Tongue (tissue), 2 donors: ENCODE measurements around the gene IFNAR2. TPM values are rescaled to one million over a fixed set of nuclear protein-coding genes. Genes with fewer than 3 reads are reported as not detected.
A peak's percentile ranks its signal among the peaks of the same experiment; 100 is the strongest.

Source experiments
- DNase-seq: peaks from one replicate; pipeline ENCODE4 v3.0.0-alpha.2; 2015
- total RNA-seq: library from RNA; depleted of rRNA; stranded (reverse); fragments of >200 nt; gene quantifications from one replicate; pipeline ENCODE4 v1.2.3, GENCODE V29; 2014

The IFNAR2 gene
- 10.4 TPM for total RNA-seq

DNA sequence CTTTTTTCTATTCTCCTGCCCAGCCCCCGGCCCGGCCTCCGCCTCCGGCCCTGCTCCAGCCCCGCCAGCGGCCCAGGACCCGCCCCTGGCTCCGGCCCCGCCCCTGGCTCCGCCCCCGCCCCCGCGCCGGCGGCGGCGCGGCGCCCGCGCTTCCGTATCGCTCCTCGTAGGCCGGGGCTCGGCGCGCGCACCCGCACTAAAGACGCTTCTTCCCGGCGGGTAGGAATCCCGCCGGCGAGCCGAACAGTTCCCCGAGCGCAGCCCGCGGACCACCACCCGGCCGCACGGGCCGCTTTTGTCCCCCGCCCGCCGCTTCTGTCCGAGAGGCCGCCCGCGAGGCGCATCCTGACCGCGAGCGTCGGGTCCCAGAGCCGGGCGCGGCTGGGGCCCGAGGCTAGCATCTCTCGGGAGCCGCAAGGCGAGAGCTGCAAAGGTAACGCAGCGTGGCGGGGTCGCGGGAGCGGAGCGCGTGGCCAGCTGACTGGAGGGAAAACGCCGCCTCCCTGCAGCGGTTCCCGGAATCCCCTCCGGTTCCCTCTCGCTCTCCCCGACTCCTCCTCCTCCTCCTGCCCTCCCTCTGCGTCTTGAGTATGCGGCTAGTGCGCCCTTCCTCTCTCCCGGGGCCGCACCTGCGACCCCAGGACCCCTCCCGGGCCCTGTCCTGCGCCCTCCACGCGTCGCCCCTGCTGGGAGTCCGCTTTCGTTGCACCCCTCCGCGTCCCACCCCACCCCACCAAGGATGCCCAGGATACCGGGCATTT lies at the start of gene IFNAR2:
Gene IFNAR2, plus strand, starts transcription at position 155 of the 761 bp plus-strand sequence. CDS start 11,985 bp downstream, outside the sequence.
- peak; percentile 85 for DNase-seq

DNA sequence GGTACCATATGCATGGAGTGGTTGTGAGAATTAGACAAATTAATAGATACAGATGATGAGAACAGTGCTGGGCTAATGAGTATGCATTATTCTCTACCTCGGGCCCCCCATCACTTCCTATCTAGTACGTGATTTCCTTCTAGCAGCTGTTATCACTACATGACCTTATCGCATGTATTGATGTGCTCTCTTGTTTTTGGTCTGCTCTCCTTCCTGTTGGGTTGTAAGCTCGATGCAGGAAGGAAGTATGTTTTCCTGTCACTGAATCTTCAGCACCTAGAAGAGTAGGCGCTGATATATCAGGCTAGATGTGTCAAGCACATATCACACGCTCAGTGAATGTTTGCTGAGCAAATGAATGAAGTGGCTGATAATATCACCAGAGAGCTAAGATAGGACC lies 43.9 kb upstream of the IFNAR2 start:
- DNase-seq = no peak

DNA sequence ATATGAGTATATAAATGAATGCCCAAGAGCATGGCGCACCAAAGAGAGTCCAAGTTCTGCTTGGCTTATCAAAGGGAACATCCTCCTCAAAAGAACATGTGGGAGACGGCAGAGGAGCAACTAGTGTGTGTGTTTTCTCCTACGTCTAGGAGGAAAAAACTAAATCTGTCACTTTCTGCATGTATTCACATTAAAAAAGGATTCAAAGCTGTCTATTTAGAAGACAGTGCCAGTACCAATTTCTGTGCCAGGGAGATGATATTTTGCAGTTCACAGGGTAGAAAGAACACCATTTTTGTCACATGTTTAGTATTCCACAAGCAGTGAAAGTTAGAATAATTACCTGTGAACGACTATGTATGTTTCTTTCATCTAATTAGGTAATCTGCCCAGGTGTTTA lies 42.5 kb upstream of the IFNAR2 start:
- no peak for DNase-seq

DNA sequence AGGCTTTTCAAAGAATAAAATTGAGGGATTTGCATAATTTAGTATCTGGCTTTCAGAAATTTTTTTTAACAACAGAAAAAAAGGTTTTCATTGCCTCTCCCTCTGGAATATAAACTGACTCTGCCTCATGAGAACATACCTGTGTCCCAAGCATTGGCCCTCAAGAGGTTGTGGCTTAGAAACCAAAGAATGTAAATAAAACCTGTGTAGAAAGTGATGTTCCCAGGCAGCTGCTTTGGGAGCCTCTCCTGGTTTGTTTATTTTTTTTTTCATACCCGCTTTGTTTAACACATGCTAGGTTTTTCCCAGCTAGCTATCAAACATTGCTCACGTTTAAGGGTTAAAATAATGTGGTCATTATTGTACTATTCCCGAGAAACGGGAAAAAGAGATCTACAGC lies 40.5 kb upstream of the IFNAR2 start:
- DNase-seq = no peak

DNA sequence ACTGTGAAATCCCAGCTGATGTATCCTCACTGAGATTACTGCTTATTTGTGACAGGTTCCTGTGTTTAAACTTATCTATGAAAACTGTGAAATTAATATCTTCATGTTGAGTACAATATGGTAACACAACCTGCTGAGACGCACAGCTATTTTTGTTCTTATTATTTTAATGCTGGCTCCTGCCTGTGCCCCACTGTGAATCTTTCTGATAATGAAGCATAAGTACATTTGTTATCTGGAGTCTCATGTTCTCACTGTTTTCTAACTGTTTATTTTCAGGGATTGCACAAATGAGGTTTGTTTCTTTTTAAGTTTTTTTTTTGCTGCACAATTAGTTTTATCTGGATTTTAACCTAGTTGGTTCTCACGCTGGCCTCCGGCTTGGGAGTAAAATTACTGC lies 39.9 kb upstream of the IFNAR2 start:
- DNase-seq = no peak

DNA sequence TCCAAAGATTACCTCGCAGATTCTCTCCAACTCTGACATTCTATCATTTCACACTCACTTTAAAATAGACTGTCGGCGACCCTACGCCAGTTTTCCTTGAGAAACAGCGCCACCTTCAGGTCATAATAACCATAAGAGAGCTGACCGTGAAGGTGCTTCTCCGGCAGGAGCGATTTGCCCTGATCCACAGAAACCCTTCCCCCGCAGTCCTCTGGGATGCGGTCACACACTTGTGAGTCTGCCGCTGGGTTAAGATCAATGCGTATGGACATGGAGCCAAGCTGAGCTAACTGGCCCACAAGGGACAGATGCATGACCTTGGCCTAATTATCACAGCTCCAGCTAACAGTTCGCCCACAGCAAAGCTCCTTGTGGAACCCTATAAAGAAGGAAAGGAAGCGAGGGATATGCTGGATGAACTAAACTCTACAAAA lies 32.8 kb upstream of the IFNAR2 start:
- peak; percentile 91 for DNase-seq

DNA sequence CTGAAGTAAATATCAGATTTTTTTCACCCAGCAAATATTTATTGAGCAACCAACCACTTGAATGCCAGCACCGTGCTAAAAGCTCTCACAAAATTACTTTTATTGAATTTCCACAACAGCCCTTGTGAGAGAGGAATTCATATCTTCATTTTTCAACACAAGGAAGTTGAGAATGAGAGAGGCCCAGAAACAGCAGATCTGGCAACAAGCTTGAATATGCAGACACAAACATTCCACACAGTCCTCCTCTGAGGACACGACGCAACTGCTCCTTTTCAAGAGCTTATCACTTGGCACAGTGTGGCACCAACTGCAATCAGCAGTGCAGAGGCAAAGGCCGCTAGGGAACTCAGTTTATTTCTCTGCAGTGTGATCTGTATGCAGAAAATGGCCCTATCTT lies 32.2 kb upstream of the IFNAR2 start:
- DNase-seq = peak; percentile 64

DNA sequence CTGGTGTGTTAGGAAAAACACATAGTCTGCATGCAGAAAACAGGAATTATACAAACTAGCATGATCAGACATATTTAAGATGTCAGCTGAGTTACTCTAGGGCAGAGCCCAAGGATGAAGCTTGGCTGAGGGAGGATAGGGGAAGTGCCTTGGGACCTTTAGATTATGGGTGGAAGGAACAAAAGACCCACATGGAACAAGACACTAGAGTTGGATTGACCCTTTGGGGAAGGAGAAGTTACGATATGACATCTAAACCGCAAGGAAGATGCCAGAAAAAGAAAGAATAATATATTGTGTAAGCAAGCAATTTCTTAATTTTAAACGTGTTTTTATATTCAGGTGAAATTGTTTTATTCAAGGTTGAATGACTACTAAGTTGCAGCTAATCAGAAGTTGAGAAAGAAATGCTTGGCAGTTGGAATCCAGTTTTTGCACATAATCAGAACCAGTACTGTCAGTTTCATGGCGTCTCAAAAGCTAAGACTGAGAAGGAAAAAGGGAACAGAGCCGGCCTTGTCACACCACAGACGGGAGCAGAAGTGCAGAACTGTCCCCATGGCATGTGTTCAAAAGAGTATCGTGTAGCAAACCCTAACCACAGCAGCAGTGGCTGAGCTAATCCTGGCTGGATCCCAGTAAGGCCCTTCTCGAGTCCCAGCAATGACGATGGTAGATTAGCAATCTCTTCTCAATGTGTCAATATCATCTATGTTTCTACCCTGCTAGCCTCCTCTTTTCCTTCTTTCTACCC lies 31.2 kb upstream of the IFNAR2 start:
- peak; percentile 88 for DNase-seq

DNA sequence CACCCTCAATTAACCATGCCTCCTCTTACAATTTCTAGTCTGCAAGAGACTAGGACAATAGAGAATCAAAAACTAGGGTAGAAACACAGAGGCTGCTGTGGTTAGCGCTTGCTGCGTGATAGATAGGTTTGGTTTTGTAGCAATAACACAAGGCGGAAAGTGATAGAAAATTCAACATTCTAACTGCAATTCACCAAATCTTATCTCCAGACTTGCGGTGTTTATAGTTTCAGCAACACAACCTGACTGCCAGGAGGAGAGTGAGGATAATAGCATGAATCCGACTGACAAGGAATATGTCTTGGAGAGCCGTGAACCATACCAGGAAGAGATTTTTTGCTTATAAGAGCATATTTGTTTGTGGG lies 30.7 kb upstream of the IFNAR2 start:
- no peak for DNase-seq

DNA sequence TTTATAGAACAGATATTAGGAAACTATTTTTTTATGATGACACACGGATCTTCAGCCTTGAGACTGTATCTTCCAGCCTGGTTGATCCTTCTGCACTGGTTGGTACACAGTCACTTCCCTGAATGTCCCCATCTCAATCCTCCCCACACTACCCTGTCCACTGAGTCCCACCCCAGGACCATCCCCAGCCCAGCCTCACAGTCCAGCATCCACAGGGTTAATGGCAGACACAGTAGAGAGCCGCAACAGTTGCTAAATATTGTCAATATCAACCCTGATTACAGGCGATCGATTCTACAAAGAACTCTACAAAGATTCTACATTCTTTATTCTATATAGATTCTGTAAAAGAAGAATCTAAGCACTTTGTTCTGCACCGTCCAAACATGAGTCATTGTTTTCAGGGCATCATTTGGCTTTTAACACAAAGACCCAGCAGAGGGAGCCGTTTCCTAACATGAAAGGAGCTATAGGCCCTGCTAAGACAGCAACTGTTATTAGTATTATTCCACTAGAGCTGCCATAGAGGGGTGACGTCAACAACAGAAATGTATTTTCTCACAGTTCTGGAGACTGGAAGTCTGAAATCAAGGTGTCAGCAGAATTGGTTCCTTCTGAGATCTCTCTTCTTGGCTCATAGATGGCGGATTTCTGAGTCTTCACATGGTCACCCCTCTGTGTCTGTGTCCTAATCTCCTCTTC lies 30.1 kb upstream of the IFNAR2 start:
- DNase-seq = peak; percentile 97

DNA sequence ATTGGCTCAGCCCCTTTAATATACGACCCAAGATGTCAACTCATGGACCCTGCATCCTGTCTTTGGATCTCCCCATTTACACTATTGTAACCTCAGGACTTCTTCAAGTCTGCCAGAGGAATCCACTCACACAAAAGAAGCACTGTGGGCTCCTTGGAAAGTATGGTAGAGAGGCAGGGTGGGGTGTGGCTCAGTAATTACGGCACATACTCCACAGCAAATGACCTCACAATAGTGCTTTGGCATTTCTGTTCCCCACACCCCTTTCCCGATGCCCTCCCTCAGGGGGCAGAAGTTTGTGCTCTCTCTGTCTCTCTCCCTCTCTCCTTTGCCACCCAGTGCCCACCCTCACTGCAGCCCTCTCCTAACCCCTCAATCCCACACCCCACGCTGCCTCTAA lies 27.8 kb upstream of the IFNAR2 start:
- DNase-seq = no peak

DNA sequence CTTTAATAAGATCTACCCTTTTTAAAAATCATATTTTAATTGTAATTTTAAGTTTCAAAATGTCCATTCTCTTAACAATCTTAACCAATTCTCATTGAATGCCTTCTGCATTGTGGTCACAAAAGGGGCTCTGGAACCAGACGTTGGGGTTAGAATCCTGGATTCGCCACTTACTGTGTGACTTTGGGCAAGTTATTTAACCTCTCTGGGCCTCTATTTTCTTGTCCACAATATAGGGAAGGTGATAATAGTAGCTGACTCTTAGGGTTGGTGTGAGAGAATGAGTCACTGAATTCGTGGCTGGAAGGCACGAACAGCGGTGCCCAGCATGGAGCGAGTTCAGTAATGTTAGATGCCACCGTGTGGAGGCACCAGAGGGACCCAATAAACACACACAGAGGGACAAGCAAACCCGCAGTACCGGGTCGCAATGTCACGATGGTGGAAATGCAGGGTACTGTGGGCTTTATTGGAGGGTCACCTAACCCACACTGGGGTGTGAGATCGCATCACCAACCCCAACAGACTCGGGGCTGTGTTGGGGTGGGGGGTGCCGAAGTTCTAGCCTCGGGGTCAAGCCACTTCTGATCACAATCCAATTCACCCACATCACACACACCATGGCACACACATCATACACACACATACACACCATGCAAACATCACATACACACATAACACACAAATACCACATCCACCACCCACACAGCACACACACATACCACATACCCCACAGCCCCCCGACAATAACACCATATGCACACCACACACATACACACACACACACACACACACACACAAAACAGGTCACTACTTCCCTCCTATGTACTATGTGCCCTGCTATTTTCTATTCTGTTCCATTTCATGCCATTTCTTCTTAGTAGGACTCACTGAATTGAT lies 27.0 kb upstream of the IFNAR2 start:
- no peak for DNase-seq

DNA sequence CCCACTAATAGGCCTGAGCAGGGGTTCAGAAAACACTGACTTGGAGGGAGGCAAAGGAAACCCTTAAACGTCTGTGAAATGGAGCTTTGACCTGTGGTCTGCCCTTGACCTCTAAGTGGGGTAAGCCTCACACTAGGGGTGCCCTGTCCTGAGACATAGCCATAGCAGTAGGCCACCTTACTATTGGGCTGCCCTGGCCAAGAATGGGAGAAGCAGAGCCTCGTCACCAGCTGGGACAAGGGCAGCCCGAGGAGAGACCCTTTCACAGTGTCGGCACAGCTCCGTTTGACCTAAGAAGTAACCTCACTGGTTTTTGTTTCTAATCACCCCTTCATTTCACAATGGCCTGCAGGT lies 26.4 kb upstream of the IFNAR2 start:
- DNase-seq = no peak

DNA sequence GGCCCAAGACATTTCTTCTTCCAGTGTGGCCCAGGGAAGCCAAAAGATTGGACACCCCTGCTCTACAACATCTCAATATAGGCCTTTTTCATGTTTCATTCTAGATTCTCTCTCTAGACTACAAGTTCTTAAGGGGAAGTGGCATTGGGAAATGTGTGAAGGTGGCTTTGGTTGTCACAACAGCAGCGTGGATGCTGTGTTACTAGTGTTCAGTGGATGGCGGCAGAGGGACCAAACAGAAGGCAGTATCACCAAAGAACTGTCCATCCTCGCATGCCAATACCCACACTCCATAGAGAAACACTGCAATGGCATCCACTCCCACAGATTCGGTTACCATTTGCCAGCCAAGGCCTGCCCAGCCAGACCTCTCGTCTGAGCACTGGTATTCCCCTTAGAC lies 24.3 kb upstream of the IFNAR2 start:
- no peak for DNase-seq

DNA sequence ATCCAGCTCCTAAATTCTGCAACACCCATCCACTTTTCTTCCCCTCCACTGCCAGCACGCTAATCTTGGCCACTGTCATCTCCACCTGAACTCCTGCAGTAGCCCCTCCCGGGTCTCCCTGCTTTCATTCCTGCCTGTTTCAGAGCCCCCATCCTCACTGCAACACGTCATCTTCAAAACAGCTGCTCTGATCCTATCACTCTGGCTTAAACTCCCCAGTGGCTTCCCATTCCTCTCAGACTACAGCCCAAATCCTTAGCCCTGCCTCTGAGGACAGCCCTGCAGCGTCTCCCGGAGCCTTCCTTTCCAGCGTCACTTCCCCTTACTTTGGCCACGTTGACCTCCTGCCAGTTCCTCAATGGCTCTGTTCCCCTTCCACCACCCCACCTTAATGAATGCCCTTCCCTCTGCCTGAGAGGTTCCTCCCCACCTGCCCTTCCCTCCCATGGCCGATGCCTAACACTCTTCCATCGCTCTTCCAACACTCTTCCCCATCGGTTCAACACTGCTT lies 22.9 kb upstream of the IFNAR2 start:
- no peak for DNase-seq

DNA sequence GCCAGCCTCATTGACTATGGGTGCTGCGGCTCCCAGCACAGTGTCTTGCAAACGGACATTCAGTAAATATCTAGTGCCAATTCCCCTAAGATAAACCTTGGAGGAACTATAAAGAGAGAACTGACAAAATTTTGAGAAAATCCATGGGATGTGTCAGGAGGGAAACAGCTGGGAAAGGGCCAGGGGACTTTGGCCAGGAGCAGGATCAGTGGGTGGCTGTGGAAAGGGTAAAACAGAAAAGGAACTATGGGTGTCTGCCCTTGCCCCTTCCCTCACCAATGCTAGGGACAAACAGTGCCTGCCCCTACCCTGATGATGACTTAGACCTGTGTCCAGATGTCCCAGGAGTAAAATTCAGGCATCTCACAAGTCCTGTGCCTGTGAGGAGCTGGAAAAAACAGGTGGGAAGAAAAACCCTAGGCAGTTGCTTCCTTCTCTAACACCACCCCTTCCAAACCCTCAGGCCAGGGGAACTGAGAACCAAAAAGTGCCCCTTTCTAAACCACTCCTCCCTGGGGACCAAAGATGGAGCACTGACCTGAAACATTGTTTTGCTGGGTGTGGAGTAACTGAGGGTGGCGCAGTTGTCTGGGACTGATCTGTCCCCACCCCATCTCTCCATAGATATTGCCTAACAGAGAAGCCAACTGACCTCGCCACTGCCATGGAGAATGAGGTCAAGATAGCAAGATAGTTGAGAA lies 22.1 kb upstream of the IFNAR2 start:
- DNase-seq = no peak

DNA sequence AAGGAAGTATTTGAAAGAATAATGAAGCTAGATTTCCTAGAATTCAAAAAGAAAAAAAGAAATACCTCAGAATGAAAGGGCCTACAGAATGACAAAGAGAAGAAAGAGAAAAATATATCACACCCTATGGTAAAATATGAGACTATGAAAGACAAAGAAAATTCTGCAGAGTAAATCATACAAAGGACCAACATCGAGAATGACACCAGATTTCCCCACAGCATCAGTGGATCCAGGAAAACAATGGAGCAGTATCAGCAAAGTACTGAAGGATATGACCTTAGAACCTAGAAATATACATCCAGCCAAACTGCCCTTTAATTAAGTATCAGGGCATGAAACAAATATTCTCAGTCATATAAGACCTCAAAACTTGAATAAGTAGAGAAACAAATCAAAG lies 21.2 kb upstream of the IFNAR2 start:
- no peak for DNase-seq

DNA sequence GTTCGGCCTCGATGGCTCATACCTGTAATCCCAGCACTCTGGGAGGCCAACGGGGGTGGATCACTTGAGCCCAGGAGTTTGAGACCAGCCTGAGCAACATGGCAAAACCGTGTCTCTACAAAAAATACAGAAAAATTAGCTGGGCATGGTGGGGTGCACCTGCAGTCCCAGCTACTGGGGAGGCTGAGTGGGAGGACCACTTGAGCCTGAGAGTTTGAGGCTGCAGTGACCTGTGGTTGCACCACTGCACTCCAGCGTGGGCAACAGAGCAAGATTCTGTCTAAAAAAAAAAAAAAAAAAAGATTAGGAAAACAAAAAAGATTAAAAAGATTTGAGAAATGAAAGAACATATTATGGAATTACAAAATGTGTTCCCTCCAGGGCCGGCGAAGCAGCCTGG lies 18.4 kb upstream of the IFNAR2 start:
- DNase-seq = no peak

DNA sequence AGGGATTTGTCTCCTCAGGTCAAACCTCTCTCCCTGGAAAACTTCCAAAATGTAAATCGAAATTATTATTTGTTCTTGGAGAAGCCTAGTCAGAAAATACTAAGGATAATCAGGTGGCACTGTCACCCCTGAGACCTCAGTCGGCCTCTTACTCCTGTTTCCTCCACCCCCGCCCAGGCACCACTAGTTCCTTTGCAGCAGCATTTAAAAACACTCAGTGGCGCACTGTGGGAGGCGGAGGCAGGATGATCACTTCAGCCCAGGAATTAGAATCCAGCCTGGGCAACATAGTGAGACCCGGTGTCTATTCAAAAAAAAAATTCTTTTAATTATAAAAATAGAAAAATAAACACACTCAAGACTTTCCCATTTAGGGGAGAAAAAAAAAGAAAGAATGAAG lies 18.0 kb upstream of the IFNAR2 start:
- no peak for DNase-seq

DNA sequence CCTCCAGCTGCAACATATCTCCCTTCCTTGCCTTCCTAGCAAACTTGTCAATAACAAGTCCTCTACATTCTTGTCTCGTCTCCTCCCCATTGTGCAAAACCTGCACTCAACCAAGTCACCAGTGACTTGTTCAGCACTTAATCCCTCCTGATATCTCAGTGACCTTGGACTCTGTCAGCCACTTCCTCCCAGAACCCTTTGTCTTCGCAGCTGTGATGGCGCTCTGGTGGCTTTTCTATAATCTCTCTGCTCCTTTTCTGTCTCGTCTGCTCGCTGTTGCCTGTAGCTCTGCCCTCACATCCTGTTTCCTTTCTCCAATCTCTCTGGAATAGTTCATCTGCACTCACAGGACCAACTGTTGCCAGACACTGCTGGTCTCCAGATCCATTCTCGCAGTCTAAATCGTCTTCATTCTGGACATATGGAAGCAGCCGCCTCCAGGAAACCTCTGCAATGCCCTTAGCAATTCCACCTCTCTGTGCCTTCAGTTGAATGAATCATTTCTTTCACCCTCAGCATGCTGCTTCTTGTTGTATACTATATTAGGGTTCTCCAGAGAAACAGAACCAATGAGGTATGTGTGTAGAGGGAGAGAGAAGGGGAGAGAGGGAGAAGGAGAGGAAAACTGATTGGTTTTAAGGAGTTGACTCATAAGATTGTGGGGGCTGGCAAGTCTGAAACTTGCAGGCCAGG lies 17.4 kb upstream of the IFNAR2 start:
- no peak for DNase-seq

DNA sequence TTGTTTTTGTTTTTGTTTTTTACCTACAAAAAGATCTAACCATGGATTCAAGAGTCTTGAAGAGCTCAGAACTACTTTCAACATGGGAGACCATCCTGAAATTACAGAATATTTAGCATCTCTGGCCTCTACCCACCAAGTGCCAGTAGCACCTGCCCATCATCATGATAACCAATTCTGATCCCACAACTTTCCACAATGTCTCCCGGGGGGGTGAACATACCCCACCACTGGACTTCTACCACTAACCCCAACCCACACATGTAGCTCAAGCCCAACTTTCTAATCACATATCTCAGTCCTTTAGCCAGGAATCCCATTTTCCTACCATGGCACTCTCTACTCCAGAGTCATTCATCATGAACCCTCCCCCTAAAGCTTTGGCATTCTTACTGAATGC lies 15.7 kb upstream of the IFNAR2 start:
- no peak for DNase-seq
